Hepatic stellate cell (primary cell): ENCODE data around the gene IGF1R.

Experiments used
- DNase-seq: peaks from one replicate; pipeline ENCODE4 v3.0.0; 2011; ENCODE audit warnings: low spot score

The IGF1R gene

DNA sequence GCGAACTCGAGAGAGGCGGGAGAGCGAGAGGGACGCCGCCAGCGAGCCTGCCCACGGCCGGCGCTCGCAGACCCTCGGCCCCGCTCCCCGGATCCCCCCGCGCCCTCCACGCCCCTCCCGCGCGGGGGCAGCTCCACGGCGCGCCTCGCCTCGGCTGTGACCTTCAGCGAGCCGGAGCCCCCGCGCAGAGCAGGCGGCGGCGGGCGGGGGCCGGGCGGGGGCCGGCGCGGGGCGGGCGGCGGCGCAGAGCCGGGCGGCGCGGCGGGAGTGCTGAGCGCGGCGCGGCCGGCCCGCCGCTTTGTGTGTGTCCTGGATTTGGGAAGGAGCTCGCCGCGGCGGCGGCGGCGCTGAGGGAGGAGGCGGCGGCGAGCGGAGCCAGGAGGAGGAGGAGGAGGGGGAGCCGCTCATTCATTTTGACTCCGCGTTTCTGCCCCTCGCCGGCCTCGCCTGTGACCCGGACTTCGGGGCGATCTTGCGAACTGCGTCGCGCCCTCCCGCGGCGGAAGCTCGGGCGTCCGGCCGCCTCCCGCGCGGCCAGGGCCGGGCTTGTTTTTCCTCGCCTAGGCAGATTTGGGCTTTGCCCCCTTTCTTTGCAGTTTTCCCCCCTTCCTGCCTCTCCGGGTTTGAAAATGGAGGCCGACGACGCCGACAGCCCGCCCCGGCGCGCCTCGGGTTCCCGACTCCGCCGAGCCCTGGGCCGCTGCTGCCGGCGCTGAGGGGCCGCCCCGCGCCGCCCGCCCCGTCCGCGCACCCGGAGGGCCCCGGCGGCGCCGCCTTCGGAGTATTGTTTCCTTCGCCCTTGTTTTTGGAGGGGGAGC, 524 bp downstream of the IGF1R start:
- peak; percentile 42 for DNase-seq

DNA sequence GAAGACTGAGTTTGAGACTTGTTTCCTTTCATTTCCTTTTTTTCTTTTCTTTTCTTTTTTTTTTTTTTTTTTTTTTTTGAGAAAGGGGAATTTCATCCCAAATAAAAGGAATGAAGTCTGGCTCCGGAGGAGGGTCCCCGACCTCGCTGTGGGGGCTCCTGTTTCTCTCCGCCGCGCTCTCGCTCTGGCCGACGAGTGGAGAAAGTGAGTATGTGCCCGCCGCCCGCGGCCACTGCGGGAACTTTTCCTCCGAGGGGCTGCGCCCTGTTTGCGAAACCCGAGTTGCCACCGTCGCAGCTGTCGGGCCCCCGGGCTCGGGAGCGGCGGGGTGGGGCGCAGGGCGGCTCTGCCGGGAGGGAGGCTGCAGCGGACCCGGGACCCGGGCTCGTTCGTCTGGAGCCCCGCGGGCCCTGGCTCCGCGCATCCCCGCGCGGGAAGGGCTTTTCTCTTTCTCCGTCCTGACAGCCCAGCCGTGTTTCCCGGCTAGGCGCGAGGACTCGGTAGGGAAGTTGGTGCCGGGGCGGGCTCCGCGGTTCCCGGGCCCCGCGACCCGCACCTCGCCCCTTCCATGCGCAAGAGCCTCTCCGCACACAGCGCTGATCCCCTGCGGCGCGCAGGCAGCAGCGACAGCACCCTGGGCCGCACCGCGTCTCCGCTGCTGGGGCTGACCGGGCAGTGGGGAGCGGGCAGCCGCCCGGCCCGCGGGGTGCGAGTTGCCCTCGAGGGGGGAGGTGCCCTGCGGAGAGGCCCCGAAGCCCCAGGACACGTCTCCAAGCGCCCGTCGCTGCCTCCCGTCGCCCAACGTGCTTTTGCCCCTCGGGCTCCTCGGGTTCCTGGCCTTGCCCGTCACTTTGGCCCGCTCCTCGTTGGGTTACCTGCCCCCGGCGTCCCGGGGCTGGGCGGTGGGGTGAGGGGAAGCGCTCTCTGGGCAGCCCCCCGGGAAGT, 1.4 kb downstream of the IGF1R start:
- peak; percentile 53 for DNase-seq

DNA sequence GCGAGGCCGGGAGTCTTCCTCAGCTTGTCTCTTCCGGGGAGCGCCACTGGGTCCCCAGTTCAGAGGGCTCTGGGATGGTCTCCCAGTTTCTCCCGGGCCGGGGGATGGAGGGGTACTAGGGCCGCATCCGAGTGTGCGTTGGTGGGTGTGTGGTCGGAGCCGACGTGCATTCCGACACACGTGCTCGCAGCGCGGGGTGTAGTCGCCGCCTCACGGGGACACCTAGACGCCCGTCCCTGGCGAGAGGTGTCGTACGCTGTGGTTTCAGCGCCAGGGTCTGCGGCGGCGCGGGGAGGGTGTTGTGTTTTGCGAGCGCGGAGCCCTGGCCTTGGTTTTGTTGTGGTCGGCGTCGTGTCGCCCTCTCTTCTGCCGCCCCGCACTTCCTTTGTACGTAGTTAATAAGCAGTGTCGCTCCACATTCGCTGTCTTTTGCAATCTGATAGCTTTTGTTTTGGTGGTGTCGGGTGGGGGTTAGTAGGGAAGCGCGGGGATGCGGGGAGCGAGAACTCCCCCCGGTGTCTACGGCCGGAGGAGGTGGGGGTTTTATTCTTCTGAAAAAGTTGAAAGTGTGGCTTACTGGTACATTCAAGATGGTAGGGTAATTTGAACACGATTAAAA, 2.2 kb downstream of the IGF1R start:
- no peak for DNase-seq

DNA sequence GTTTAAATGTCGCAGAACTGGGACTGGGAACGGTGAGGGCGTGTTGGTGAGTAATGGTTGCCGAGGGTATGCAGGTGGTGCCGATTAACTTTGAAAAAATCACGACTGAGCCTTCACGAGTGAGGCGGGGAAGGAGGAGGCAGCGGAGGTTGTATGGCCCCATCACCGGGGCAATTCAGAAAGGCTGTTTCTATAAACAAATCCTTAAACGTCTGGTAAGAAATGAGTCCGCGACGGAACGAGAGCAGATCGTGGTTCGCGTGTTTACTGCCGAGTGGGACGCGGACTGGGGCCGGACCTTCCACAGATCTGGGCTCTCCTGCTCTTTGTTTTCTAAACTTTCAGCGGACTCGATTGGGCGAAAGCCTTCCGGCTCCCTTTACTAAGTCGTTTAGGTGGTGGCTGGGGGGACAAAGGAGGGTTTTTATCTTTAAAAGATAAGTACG, 2.7 kb downstream of the IGF1R start:
- no peak for DNase-seq

DNA sequence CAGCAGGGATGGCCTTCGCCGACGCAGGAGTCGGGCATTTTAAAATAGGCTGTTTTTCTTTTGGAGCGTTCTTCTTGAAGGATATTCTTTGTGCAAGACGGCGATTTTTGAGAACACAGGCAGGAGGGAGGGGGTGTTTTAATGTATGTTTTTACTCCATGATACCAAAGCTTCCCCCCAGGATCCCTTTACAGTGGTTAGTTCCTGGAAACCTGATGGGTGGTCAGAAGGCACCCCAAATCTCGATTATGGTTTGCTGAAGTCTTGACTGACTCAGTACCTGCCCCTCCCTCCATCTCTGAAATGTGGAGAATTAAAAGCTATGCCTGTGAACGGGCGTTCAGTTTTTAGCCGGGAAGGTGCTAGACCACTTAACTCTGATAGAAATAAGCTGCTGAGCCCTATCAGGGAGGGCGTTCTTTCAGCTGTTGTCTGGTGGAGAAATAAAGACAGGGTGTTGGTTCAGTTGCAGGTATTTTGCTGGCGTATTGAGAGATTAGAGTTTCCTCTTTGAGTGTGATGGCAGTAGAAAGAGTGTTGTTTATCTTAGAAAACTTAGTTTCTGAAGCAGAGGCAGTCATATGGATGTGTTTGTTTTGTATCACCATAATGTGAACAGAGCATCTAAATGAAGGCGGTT, 3.4 kb downstream of the IGF1R start:
- no peak for DNase-seq

DNA sequence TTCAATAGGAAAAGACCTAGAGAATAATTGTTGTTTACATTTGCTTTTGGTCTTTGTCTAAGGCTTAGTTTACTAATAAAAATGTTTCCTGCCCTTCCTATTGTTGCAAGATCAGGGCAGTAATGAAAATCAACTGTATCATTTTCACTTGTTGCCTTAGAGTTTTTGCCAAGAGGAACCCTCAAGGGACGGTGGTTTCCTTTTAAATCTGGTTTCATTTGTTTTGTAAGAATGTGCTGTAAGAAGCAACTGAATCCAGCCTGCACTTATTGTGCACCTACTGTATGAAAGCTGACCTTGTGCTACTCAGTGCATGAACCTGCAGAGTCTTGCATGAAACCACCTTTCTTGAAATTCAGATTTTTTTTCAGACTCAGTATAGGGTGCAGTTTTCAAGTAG, 5.3 kb downstream of the IGF1R start:
- DNase-seq, result no peak

DNA sequence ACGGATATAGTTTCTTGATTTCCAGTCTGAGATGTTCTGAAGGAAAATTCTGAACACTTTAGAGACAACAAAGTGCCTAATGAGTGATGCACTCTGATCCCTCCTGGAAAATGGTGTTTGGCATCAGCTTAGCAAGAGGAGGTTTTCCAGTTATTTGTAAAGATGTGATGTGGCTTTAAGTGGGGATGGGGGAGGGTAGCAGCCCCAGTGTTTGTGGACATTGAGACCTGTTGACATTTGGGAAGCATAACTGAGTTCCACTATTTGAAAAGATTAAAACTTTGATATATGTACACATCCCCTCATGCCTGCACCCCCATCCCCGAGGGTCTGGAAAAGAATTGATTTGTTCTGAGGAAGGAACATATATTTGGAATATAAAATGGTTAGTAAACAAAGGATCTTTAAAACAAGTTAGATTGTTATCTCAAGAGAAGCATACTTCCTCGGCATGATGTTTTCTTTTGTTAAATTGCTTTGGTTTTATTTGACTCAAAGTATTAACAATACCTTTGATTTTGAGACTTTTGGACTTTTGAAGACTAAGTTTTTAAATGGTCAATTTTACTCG, 6.5 kb downstream of the IGF1R start:
- DNase-seq, result no peak

DNA sequence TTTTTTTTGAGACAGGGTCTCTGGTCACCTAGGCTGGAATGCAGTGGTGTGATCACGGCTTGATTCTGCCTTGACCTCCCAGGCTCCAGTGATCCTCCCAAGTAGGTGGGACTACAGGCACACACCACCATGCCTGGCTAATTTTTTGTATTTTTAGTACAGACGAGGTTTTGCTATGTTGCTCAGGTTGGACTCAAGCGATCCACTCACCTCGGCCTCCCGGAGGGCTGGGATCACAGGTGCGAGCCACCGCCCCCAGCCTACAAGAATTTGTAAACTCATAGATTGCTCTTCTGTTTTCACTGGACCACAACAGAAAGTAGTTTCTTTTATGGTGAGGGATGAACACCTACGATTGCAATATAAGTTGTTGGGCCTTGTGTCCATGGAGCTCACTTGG, 7.4 kb downstream of the IGF1R start:
- DNase-seq, result no peak

DNA sequence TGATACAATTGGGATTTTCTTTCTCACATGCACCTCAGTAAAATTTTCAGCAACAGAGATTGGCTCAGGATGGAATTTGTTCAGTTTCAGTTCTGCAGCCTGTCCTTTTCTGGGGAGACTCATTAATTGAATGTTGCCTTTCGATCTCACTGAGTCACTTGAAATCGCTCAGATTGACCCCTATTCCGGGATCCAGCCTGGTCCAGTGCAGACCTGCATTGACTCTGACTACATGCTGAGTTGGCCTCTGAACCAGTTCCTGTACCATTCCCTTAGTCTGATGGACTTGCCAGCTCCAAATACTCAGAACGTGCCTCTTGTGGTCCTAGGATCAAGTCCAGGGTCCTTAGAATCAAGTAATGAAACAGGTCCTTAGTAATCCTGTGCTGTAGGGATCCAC, 9.4 kb downstream of the IGF1R start:
- DNase-seq, result no peak

DNA sequence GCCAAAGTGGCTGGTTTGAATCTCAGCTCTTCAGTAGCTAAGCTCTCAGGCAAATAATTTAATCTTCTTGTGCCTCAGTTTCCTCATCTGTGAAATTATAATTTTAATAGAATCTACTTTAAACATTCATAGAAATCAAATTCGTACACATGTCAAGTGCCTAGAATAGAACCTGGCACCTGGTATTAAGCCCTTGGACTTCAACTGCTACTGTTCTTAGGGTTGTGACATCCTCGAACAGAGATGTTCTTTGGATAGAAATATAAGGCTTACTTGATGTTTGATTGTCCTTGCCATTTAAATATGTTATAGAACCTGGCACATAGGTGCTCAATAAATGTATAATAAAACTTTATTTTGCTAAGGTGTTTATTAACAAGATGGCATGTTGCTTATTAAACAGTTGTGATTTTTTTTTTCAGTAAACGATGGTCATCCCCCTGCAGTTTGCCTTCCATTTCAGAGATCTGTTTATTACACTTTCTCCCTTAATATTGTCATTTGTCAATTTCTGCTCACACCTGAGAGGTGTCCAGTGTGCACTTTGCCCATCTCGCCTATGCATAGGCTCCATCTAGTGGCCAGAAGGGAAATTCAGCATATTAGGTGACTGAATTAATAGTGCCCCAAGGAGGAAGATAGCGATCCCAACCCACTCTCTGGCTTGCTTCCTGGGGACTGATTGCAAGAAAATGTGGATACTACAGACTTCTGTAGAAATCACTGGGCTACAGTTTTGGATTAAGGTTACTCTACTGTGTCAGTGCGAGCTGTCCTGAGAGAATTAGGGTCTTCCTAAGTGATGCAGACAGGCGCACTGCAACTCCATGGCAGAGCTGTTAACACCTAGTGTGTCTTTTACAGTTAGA, 10.7 kb downstream of the IGF1R start:
- DNase-seq, result peak; percentile 54

DNA sequence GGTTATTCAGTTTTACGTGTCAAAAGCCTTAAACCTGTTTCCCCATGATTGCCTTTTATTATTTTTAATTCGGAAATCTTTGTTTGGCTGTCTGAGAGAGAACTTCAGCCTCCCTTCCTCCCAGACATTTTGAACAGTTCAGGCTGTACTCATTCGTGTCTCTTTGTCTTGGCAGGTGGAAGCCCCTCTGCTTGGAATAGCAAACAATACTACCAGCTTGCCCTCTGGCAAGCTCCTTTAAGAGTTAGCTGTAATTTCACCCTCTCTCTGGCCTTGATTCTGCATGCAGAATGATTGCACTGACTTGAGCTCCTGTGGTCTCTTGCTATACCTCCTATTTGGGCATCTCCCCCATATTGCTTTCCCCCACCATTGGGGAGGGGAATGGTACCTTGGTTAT, 11.7 kb downstream of the IGF1R start:
- no peak for DNase-seq

DNA sequence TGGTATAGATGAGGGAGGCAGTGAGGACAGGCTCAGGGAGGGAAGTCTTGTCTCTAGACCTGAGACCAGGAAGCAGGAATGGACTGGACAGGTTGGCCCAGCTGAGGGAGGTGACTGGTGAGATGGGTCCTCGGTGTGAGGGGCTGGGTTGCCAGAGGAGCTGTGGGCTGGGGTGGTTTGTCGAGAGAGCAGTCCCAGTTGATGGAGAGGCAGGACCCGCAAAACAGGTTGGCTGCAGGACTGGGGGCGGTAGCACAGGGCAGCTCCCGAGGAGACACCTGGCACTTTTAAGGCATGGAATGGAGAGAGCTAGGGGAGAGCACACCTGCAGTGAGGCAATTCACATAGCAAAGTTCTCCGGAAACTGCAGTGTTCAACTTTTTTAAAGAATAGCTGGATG, 14.7 kb downstream of the IGF1R start:
- no peak for DNase-seq

DNA sequence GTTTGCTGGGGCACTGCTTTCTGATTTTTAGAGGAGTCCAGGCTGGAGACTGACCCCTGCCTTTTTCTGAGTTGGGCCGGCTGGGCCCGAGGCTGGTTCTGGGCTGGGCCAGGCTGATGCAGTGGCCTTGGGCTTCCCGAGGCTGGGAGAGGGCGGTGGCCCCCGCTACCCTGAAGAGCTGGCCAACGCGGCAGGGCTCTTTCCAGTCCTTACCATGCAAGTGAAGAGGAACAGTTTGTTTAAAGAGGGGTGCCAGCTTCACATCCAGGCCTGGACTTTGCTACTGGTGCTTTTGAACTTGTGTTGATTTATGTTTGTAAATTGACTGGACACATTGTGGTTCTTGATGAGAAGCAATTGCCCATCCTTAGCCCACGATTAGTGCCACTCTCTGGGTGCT, 15.3 kb downstream of the IGF1R start:
- no peak for DNase-seq

DNA sequence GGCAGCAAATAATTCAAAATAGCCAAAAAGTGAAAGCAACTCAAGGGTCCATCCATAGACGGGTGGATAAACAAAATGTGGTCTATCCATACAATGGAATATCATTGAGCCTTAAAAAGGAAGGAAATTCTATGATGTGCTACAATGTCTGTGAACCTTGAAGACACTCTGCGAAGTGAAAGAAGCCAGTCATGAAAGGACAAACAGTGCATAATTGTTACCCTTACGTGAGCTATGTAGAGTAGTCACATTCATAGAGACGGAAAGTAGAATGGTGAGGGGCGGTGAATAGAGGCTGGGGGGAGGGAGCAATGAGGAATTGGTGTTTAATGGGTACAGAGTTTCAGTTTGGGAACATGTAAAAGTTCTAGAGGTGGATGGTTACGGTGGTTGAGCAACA, 18.1 kb downstream of the IGF1R start:
- DNase-seq, result no peak

DNA sequence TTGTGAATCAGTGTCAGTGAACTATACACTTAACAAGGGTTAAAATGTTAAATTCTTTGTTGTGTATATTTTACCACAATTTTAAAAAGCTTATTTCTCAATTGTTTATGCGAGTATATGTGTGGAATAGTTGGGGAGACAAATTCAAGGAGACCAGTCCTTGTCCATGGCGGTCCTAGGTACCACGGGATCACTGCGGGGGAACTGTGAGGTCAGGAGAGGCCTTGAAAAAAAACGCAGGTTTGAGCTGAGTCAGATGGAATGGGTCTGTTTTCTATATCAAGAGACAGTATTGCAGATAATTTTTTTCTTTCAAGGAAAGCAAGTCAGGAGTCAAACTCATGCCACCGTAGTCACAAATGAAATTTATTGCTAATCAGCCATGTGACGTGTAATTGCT, 18.5 kb downstream of the IGF1R start:
- no peak for DNase-seq

DNA sequence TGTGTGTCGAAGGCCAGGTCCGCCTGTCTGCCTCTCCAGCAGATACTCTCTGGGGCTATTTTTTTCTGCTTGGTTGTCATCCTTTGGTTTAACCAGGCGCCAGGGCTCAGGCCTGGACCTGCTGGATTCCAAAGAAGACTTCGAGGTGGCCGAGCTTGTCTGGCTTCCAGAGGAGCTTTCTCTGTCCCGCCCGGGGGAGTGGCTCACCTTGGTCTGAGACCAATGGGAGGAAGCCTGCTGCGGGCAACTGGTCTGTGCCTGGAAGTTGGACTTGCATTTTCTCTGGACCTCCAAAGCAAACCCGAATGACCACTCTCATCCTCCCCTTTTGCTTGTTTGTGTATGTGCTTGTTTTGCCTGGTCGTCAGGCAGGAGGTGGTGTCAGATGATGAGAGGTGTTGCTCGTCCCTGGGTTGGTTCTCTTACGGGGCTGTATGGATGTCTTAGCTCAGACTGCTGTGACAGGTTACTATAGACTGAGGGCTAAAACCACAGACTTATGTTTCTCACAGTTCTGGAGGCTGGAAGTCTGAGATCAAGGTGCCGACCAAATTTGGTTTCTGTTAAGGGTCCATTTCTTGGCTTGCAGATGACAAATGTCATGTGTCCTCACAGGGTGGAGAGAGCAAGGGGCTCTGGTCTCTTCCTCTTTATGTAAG, 19.3 kb downstream of the IGF1R start:
- DNase-seq, result no peak

DNA sequence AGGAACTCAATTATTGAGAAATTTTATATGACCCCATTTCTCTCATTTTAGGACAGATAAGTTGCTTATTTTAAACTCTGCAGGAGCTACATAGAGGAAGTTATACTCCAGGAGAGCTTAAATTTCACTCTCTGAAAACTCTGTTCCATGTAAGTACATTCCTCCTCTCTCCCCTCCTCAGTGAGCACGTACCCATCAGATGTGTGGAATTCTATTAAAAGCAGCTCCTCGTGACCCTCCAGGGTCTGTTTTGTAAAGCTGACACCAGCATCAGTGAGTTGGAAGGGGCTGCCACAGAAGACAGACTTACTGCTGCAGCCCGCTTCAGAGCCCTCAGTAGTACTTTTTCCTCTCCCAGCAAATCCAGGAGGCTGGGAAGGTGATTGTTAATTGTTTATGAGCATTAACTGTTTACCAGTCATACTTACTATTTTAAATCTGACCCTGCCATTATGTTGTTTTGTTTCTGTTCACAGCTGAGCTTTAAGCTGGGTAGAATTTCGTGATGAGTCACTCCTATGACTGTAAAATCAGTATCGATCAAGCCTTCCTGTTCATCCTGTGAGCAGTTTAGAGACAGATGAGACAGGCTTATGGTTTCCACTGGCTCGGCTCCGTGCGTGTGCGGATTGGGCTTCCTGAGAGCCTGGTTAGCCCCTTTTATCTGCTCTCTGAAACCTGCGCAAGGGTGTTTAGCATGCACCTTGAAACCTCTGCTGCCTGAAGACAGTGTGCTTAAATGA, 20.4 kb downstream of the IGF1R start:
- no peak for DNase-seq

DNA sequence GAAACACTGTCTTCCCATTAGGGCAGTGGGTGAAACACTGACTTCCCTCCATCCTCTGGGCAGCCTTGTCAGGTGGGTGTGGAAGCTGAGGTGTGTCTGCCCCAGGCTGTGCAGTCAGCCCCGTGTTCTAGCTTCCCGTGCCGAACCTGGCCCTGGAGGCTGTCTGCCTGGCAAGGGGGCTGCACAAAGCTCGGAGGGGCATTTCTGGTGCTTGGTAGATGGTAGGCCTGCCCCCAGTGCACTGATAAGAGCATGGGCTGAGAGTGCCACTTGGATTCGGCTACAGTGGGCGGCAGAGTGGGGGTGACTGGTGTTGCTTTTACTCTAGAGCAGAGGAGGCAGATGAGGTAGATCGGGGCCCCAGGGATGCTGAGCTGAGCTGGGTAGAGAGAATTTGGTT, 21.3 kb downstream of the IGF1R start:
- no peak for DNase-seq
